Cardiac muscle cell (in vitro differentiated cells and primary cell): ENCODE data around the gene MYO5A. TPM values are rescaled to one million over a fixed set of nuclear protein-coding genes. Genes with fewer than 3 reads are reported as not detected.

Experiments used
- DNase-seq, 2 donors: peaks; one replicate each; pipeline versions ENCODE4 v3.0.0 to v3.0.0-alpha.2; 2010 to 2017; ENCODE audit warnings: low read depth in 1 of 2, low spot score in 1 of 2
- H3K27ac ChIP-seq: fragments of 200-600 bp; sonication (generic); 2 replicates; pipeline ENCODE4 v1.5.1; 2016
- H3K27me3 ChIP-seq: fragments of 200-600 bp; sonication (generic); 2 replicates; pipeline ENCODE4 v1.6.0; 2016; ENCODE audit warnings: control low read depth
- H3K36me3 ChIP-seq: fragments of 200-600 bp; sonication (generic); 2 replicates; pipeline ENCODE4 v1.5.1; 2016; ENCODE audit warnings: control low read depth
- H3K4me1 ChIP-seq: fragments of 200-600 bp; sonication (generic); 2 replicates; pipeline ENCODE4 v1.8.1; 2017; ENCODE audit warnings: low read depth, mild to moderate bottlenecking, mixed run types
- H3K4me3 ChIP-seq: fragments of 200-600 bp; sonication (generic); 2 replicates; pipeline ENCODE4 v1.5.1; 2016; ENCODE audit warnings: mild to moderate bottlenecking
- H3K9me3 ChIP-seq: fragments of 200-600 bp; sonication (generic); 2 replicates; pipeline ENCODE4 v1.5.1; 2017; ENCODE audit warnings: low read depth, mild to moderate bottlenecking, control low read depth
- CTCF ChIP-seq: IDR thresholded peaks from 2 replicates; pipeline ENCODE4 v1.5.1; 2012; ENCODE audit warnings: low read depth, mild to moderate bottlenecking, low read length
- polyA plus RNA-seq: library from polyadenylated mRNA; unstranded; fragments of >200 nt; fragmentation: Nextera tagmentation; extraction: Ambion mirVana; gene quantifications from 2 replicates; pipeline ENCODE4 v1.2.1, GENCODE V29; 2016
- total RNA-seq: library from RNA; depleted of rRNA; stranded (reverse); fragments of >200 nt; gene quantifications from 2 replicates; pipeline ENCODE4 v1.2.3, GENCODE V29; 2016

MYO5A gene
- total and polyA plus RNA-seq, 2 experiments from 2014 or later, result 5.1 to 27.7 TPM

GRCh38 chr15:52259503-52259902 is 269.2 kb downstream of the MYO5A start:
- Histone ChIP-seq H3K36me3 (no peaks in the 10 kb centered on the region), H3K27me3 (no peaks in the 10 kb centered on the region), H3K4me3 (no peak overlapping the region), H3K27ac (no peak overlapping the region), H3K9me3 (no peaks in the 10 kb centered on the region), H3K4me1 (peaks cover 32% of the 10 kb centered on the region)
- no peak for DNase-seq
- no peak for TF ChIP-seq CTCF

- Histone ChIP-seq H3K27ac (peak overlapping the region; percentile 74), H3K4me3 (no peak overlapping the region), H3K27me3 (no peaks in the 10 kb centered on the region), H3K4me1 (peaks cover 32% of the 10 kb centered on the region), H3K36me3 (no peaks in the 10 kb centered on the region), H3K9me3 (no peaks in the 10 kb centered on the region)
- TF ChIP-seq CTCF, result no peak
- no peak for DNase-seq
Observed at GRCh38 chr15:52258461-52258860, 270.2 kb downstream of the MYO5A start.

GRCh38 chr15:52257734-52258062 is 271.0 kb downstream of the MYO5A start:
- DNase-seq, result peak; percentile 64 to 77
- Histone ChIP-seq H3K4me1 (peaks cover 29% of the 10 kb centered on the region), H3K4me3 (no peak overlapping the region), H3K9me3 (no peaks in the 10 kb centered on the region), H3K27me3 (no peaks in the 10 kb centered on the region), H3K27ac (peak overlapping the region; percentile 74), H3K36me3 (no peaks in the 10 kb centered on the region)
- TF ChIP-seq CTCF, result no peak

Other genes starting within 250 kb of the MYO5A start
- gene MYO5C, start 233.1 kb downstream of the MYO5A start, total RNA-seq, result 3.7 and 8.5 TPM in 2 replicates
- 1.0 and 2.9 TPM in 2 replicates for gene MYO5C, start 233.1 kb downstream of the MYO5A start, polyA plus RNA-seq
- 90.2 and 176 TPM in 2 replicates for gene ARPP19, start 40.1 kb upstream of the MYO5A start, total RNA-seq
- 78.9 and 133 TPM in 2 replicates for gene ARPP19, start 40.1 kb upstream of the MYO5A start, polyA plus RNA-seq
- 13.9 and 23.6 TPM in 2 replicates for gene ATOSA, start 150.5 kb upstream of the MYO5A start, total RNA-seq
- gene ATOSA, start 150.5 kb upstream of the MYO5A start, polyA plus RNA-seq, result 10.8 and 19.9 TPM in 2 replicates